GM18517 (cell line): Measurements from ENCODE around the gene AIMP1.

Experiments
- ATAC-seq: cut with Tn5 transposase; IDR thresholded peaks from one replicate; pipeline ENCODE4 v1.9.1; 2021; ENCODE audit warnings: mild to moderate bottlenecking, moderate library complexity; ENCODE audit not compliant: unreplicated experiment

The AIMP1 gene

GRCh38 chr4:106315968-106316772, at the start of gene AIMP1, which contains the start of gene TBCK:
Gene AIMP1, plus strand, starts transcription at chr4:106316550. Its CDS starts 8,460 bp downstream, at chr4:106325010.
Gene TBCK, minus strand, starts transcription at chr4:106316209. Its CDS starts 7,249 bp downstream, at chr4:106308960.
- peak; percentile 81 for ATAC-seq

GRCh38 chr4:106268786-106269185, 47.6 kb upstream of the AIMP1 start:
- no peak for ATAC-seq

GRCh38 chr4:106269711-106270110, 46.6 kb upstream of the AIMP1 start:
- ATAC-seq = no peak

- ATAC-seq = no peak
Observed at GRCh38 chr4:106270736-106271135, 45.6 kb upstream of the AIMP1 start.

GRCh38 chr4:106273831-106274230, 42.5 kb upstream of the AIMP1 start:
- ATAC-seq = no peak

GRCh38 chr4:106277140-106277675, 39.1 kb upstream of the AIMP1 start:
- ATAC-seq = no peak

- ATAC-seq = no peak
Observed at GRCh38 chr4:106284227-106284626, 32.1 kb upstream of the AIMP1 start.

- ATAC-seq = no peak
Observed at GRCh38 chr4:106286611-106287010, 29.7 kb upstream of the AIMP1 start.

GRCh38 chr4:106287353-106287969, 28.9 kb upstream of the AIMP1 start:
- ATAC-seq = no peak

GRCh38 chr4:106289737-106290136, 26.6 kb upstream of the AIMP1 start:
- no peak for ATAC-seq

GRCh38 chr4:106291678-106292077, 24.7 kb upstream of the AIMP1 start:
- ATAC-seq = no peak

GRCh38 chr4:106294062-106294461, 22.3 kb upstream of the AIMP1 start:
- no peak for ATAC-seq

- no peak for ATAC-seq
Observed at GRCh38 chr4:106297245-106298035, 18.9 kb upstream of the AIMP1 start.

GRCh38 chr4:106299977-106300376, 16.4 kb upstream of the AIMP1 start:
- no peak for ATAC-seq

- ATAC-seq = no peak
Observed at GRCh38 chr4:106301393-106302061, 14.8 kb upstream of the AIMP1 start.

- ATAC-seq = no peak
Observed at GRCh38 chr4:106302062-106302438, 14.3 kb upstream of the AIMP1 start.

- ATAC-seq = no peak
Observed at GRCh38 chr4:106303548-106304281, 12.6 kb upstream of the AIMP1 start.

- no peak for ATAC-seq
Observed at GRCh38 chr4:106304632-106305031, 11.7 kb upstream of the AIMP1 start.

- no peak for ATAC-seq
Observed at GRCh38 chr4:106305435-106306055, 10.8 kb upstream of the AIMP1 start.

- ATAC-seq = no peak
Observed at GRCh38 chr4:106306561-106306960, 9.8 kb upstream of the AIMP1 start.
